NCI-H2196 treated with DMSO at 0.1 percent for 48 hours (cell line): ENCODE data around the gene BAAT.
A peak's percentile ranks its signal among the peaks of the same experiment; 100 is the strongest.

Source experiments
- DNase-seq: peaks from one replicate; lab custom pipeline; 2025; ENCODE audit not compliant: unreplicated experiment; lab: John Stamatoyannopoulos, UW

BAAT gene

GRCh38 chr9:101398930-101399642 lies 14.3 kb upstream of the BAAT start:
- no peak for DNase-seq

DNA sequence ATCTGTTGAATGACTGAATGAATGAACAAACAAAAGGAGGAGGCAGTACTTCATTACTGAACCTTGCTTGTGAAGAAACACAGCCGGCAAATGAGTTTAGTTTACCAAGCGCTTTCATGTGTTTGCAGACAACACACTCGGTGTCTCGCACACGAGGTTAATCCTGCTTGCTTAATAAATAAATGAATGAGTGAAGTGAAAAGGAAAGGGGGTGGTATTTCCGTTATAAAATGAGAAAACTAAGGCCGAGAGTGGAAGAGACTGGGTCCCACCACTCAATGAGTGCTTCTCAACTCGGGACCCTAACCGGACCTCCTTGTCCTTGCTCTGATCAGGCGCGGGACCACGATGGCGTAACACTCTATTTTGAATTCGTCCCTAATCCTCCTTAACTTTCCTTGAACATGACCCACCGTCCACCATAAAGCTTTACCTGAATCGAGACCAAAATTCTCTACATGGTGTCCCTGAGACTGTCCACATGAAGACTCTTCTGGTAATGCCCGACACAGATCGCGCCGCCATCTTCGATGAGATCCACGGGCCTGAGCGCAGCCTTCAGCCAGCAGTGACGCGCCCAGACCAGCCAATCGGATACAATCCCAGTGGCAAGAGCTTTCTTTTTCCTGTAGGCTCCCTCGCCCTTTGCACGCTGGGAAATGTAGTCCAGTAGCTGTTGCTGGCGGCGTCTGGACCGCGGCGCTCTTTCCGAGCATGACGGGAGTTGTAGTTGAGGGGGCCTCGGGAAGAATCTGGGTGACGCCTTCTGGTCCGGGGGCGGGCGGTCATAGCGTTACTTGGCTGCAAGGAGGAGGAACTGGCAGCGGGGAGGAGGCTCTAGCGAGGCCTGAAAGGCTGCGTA lies 13.5 kb upstream of the BAAT start, which contains the start of the genes MRPL50 and ZNF189:
Gene MRPL50 (minus strand): TSS at position 551 of the 862 bp plus-strand sequence. CDS start 26 bp downstream, at position 525.
Gene ZNF189 (plus strand): TSS at position 784 of the 862 bp plus-strand sequence. CDS start 306 bp downstream, outside the sequence.
- peak; percentile 98 for DNase-seq

- no peak for DNase-seq
These were observed 12.9 kb upstream of the BAAT start for GRCh38 chr9:101397746-101398067.

DNA sequence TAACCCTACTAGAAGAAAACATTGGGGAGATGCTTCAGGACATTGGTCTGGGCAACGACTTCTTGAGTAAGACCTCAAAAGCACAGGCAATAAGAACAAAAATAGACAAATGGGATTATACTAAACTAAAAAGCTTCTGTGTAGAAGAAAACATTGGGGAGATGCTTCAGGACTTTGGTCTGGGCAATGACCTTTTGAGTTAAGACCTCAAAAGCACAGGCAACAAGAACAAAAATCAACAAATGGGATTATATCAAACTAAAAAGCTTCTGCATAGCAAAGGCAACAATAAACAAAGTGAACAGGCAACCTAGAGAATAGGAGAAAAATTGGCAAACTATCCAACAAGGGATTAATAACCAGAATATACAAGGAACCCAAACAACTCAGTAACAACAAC lies 9.9 kb upstream of the BAAT start:
- DNase-seq, result no peak

- DNase-seq, result no peak
These were observed 8.3 kb upstream of the BAAT start for GRCh38 chr9:101393135-101393534.

- DNase-seq, result no peak
These were observed 3.7 kb upstream of the BAAT start for GRCh38 chr9:101388507-101388993.

DNA sequence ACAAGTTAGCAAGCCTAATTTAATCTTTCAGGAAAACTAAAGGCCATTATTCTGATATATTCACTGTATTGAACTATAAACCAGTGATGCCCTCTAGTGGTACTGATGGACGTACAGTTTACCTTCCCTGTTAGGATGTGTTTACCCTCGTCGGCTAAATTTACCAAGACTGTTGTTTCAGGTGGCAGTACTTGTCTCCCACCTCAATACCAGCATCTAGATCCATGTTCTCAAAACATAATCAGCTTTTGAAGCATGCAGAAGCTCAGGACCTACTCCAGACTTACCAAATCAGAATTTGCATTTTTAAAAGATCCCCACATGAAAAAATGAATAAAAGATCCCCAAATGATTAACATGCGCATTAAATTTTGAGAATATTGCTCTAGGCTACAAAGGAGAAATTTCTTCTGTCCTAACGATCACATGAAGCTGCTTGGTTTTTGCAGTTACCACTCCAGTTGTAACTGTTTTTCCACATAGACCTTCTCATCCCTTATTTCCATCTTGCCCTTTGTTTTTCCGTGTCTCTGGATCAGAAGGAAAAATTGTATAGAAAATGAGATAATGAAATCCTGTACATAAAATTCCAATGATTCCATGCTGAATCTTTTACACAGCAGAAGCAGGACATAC lies 3.2 kb upstream of the BAAT start:
- DNase-seq, result peak; percentile 71

DNA sequence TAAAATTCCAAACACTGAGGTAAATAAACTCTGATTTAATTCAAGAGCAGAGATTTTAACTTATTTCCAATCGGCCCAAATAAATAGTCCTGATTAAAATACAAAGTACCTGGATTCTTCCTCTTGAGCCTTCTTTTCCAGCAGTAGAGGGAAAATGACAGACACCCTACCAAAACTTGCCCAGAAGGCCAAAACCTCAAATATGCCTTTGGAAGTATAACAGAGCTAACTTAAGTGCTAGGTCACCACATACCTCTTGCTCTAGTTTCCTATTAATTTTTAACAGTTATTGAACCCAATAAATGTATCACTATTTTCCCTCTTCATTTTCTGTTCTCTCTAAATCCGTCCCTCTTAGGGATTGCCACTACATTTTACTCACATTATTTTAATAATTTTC lies 1.4 kb downstream of the BAAT start:
- no peak for DNase-seq

- no peak for DNase-seq
These were observed 2.9 kb downstream of the BAAT start for GRCh38 chr9:101381833-101382342.

DNA sequence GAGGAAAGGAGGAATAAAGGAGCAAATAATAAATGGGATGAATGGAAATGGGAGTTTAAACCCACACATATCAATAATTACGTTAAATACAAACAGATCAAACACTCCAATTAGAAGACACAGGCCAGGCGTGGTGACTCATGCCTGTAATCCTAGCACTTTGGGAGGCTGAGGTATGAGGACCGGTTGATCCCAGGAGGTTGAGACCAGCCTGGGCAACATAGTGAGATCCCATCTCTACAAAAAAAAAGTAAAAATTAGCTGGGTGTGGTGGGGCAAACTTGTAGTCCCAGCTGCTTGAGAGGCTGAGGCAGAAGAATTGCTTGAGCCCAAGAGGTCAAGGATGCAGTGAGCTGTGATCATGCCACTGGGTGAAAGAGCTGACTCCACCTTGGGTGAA lies 3.7 kb downstream of the BAAT start:
- DNase-seq, result no peak

- DNase-seq, result no peak
These were observed 4.5 kb downstream of the BAAT start for GRCh38 chr9:101380295-101380694.

- no peak for DNase-seq
These were observed 8.5 kb downstream of the BAAT start for GRCh38 chr9:101376111-101376848.

GRCh38 chr9:101375546-101375945 lies 9.3 kb downstream of the BAAT start:
- no peak for DNase-seq

GRCh38 chr9:101372327-101373118 lies 12.3 kb downstream of the BAAT start:
- DNase-seq, result peak; percentile 32

DNA sequence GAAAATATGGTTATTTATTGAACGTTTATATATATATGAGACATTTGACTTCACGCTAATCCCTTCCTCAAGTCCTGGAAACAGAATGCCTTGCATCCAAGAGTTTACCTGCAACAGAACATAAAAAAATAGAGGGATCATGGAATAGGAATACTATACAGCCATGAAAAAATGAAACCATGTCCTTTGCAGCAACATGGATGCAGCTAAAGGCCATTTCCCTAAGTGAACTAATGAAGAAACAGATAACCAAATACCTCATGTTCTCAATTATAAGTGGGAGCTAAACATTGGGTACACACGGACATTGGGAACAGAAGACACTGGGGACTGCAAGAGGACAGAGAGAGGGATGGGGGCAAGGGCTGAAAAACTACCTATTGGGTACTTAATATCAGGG lies 13.0 kb downstream of the BAAT start:
- no peak for DNase-seq

DNA sequence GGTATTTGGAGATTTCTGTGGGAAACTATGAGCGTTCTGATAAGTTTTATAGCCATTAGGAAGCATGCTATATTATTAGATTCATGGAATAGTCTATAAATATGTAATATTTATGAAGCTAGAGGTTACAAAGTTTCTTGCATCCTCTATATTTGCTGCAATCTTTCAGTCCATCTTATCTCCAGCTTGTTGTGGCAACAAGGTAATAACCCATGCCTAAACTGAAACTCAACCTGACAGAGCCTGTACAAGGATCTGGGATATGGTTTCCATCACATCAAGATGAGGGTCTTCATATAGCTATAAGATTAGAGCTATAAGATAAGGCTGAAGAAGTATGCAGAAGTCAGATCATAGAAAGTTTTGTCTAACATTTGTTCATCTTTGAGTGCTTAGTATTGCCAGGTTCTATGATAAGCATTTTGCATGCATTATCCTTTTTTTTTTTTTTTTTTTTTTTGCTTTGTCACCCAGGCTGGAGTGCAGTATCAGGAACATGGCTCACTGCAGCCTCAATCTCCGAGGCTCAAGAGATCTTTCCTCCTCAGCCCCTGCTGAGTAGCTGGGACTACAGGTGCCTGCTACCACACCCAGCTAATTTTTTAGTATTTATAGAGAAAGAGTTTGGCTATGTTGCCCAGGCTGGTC lies 14.8 kb downstream of the BAAT start:
- no peak for DNase-seq

- no peak for DNase-seq
These were observed 15.5 kb downstream of the BAAT start for GRCh38 chr9:101369286-101369685.

DNA sequence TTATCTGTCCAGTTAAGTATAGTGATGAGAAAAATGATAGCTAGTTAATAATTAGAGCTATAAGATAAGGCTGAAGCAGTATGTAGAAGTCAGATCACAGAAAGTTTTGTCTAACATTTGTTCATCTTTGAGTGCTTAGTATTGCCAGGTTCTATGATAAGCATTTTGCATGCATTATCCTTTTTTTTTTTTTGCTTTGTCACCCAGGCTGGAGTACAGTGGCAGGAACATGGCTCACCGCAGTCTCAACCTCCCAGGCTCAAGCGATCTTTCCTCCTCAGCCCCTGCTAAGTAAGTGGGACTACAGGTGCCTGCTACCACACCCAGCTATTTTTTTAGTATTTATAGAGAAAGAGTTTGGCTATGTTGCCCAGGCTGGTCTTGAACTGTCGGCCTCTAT lies 17.5 kb downstream of the BAAT start:
- no peak for DNase-seq

- no peak for DNase-seq
These were observed 18.6 kb downstream of the BAAT start for GRCh38 chr9:101366038-101366756.
